Measurements from ENCODE around the gene NBAS.

The NBAS gene

DNA sequence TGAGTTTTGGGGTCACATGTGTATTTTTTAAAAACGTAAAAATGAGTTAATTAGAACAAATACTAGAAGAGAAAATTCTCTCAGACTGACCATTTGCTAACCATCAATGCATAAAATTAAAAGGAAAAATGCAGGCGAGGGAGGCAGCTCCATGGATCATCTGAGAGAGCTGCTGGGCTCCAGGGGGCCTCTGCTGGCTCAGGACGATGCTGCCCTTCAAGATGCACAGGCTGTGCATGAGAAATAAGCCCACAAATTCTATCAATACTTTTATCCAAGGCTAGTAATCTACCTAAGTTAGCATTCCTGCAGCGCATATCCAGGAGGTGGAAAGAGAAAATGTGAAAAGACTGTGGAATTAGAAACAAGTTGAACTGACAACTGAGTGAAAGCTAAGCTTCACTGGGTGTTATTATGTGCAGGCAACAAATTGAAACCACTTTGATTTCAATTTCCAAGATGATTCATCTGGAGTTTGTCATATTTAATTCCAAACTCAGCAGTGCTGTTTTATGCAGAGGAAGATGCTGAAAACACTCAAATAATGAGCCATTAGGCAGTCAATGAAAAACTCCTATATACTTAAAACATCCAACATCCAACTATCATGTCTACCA is 261.1 kb downstream of the NBAS start:
- no peak overlapping the region for H3K27ac ChIP-seq

DNA sequence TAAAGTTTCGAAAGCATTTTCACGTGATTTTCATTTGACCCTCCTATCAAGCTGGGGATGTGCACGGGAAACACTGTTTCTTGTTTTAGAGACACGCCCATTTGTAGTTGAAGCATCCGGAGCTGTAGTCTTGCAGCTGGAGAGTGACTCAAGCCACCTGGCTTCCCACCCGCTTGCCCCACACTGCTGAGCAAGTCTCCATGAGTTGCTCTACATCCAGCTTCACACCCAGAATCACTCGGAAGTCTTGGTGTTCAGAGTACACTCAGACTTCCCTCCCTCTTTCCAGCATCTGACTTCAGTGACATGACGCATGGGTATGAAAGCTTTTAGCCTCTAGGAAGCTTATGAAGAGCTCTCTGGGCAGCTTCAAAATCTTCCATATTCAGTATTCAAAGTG is 262.4 kb downstream of the NBAS start:
- TF ChIP-seq, protein P1, sequence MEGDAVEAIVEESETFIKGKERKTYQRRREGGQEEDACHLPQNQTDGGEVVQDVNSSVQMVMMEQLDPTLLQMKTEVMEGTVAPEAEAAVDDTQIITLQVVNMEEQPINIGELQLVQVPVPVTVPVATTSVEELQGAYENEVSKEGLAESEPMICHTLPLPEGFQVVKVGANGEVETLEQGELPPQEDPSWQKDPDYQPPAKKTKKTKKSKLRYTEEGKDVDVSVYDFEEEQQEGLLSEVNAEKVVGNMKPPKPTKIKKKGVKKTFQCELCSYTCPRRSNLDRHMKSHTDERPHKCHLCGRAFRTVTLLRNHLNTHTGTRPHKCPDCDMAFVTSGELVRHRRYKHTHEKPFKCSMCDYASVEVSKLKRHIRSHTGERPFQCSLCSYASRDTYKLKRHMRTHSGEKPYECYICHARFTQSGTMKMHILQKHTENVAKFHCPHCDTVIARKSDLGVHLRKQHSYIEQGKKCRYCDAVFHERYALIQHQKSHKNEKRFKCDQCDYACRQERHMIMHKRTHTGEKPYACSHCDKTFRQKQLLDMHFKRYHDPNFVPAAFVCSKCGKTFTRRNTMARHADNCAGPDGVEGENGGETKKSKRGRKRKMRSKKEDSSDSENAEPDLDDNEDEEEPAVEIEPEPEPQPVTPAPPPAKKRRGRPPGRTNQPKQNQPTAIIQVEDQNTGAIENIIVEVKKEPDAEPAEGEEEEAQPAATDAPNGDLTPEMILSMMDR (conservative IDR thresholded peaks at IDR 0.05) = no peak
- no peak overlapping the region for H3K27ac ChIP-seq

More for the DNA sequence above, 261.1 kb downstream of the NBAS start:
- TF ChIP-seq, protein P1 (conservative IDR thresholded peaks at IDR 0.05) = no peak

DNA sequence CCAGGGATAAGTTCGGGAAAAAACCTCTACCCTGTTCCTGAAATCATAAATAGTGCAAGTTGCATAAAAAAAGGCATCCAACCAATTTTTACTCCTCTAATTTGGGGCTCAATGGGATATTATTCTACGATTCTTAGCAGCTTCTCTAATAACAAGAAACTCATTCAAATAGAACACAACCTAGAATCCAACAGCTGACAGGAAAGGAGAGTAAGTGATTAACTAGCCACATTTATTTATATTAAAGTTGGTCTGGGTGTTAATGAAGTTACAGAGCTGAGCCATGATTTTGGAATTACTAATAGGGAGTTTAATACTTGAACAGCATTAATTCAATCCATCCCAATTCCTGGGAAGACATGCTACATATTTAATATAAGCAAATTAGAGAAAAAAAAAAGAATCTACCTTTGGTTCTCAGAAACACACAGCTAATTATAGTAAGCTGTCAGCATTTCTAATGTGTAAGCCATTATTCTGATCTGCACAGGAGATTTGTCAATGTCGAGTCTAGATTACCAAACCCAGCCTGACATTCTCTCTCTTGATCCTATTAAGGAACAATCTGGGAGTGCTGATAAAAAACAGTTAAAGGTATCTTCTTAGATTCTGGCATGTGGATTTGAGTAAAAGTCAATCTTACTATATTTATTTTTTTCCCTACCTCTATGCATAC is 267.7 kb downstream of the NBAS start:
- H3K27ac ChIP-seq = no peak overlapping the region
- TF ChIP-seq, protein P1 (conservative IDR thresholded peaks at IDR 0.05) = no peak

DNA sequence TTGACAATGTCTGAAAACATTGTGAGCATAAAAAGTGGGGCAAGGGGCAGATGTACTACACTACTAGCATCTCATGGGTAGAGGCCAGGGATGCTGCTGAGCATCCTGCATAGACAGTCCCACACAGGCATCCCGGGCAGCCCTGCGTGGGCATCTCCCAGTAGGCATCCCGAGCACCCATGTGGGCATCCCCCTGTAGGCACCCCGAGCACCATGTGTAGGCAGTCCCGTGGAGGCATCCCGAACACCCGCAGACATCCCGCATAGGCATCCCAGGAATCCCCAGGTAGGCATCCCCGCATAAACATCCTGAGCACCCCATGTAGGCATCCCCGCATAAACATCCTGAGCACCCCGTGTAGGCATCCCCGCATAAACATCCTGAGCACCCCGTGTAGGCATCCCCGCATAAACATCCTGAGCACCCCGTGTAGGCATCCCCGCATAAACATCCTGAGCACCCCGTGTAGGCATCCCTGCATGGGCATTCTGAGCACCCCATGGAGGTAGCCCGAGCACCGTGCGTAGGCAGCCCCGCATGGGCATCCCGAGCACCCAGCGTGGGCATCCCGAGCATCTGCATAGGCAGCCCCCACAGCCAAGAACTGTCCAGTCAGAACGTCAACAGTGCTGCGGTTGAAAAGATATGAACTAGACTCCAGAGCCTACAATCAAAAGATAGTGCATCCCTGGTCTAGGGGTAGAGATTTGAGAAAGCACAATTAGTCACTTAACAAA is 273.5 kb downstream of the NBAS start:
- no peak overlapping the region for H3K27ac ChIP-seq

DNA sequence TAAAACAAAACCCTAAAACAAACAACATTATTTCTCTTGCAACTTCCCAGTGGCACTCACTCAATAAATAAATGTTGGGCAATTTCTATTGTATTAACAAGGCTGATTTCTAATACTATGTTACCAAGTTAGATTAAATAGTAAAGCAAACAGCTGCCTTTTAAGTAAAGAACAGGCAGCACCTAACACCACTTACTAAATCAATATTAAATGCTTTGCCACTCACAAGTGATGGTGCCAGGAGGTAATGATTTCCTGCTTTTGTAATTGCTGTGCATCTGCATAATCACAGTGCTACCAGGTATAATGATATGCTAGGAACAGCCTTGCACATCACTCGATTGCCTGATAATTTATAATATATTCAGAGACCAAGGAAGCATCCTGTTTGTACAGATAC is 276.5 kb downstream of the NBAS start:
- H3K27ac ChIP-seq = peak overlapping the region; percentile 56
- TF ChIP-seq, protein P1 (conservative IDR thresholded peaks at IDR 0.05) = no peak

More for the DNA sequence above, 273.5 kb downstream of the NBAS start:
- TF ChIP-seq, protein P1 (conservative IDR thresholded peaks at IDR 0.05) = no peak

DNA sequence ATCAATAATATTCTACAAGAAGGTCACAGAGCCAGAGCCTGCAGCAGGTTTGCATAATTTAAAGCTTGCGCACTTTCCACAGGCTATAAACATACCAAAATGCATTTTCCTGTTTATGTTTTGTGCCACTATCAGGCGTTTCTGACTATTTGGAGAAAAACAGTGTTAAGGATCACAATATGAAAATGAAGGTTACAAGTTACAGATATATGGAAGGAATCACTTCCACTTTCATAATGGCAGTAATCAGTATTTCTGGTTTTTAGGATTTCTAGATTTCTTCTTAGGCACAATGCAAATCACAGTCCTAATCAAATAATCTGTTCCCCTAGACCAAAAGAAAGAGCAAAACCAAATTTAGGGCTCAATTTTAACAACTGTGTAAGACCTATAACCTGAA is 279.5 kb downstream of the NBAS start:
- TF ChIP-seq, protein P1 (conservative IDR thresholded peaks at IDR 0.05) = no peak

DNA sequence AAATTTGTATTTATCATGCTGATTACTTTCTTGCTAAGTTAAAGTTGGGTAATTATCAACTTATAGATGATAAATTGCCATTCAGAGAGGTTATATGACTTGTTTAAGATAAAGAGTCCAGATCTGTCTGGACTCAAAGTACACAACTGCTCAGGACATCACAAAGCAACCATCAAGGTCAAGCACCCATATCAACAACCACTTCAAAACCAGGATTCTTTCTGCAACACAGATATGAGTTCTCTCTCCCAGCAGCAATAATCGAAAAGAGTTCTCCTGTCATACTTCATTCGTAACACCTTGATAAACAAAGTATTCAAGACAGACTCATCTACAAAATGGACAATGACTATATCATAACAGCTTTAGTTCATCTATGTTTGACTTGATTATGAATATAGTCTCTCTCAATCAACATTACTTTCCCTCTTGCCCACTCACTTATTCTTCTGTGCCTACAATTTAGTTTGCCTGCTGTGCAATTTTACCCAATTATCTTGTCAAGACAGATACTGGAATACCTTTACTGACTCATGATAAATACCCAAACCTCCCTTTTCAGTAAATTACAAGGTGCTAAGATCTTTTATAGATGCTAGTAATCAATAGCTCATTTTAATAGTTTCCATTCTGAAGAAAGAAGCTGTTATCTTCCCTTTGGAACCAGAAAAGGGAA is 281.8 kb downstream of the NBAS start:
- TF ChIP-seq, protein P1 (conservative IDR thresholded peaks at IDR 0.05) = no peak
- H3K27ac ChIP-seq = no peak overlapping the region

More for the DNA sequence above, 279.5 kb downstream of the NBAS start:
- no peak overlapping the region for H3K27ac ChIP-seq

Data from VCaP (cell line).